HG02610 (cell line): ENCODE data around the gene HAGH.

ENCODE experiments used
- ATAC-seq: cut with Tn5 transposase; IDR thresholded peaks from one replicate; pipeline ENCODE4 v1.9.1; 2021; ENCODE audit warnings: mild to moderate bottlenecking, moderate library complexity; ENCODE audit not compliant: unreplicated experiment

HAGH gene

DNA sequence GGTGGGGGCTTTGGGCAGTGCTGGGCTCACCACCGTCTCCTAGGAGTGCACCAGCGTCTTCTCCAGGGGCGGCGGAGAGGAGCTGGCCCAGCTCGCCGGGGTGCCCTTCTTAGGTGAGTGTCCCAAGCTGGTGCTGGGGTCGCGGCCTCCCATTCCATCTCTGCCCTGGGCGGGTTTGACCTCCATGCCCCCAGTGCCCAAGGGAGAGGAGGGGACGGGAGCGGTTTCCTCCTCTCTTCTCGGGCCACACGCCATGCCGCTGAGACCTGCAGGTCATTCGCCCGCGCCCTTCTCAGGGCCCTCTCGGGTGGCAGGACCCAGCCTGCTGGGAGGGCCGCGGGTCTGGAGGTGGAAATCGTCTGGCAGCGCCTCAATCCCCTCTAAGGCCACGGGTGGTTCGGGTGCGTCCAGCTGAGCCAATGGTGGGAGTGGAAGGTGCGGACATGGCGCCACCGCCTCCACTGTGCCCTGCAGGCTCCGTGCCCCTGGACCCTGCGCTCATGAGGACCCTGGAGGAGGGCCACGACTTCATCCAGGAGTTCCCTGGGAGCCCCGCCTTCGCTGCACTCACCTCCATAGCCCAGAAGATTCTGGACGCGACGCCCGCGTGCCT, 38.4 kb downstream of the HAGH start:
- ATAC-seq: no peak

DNA sequence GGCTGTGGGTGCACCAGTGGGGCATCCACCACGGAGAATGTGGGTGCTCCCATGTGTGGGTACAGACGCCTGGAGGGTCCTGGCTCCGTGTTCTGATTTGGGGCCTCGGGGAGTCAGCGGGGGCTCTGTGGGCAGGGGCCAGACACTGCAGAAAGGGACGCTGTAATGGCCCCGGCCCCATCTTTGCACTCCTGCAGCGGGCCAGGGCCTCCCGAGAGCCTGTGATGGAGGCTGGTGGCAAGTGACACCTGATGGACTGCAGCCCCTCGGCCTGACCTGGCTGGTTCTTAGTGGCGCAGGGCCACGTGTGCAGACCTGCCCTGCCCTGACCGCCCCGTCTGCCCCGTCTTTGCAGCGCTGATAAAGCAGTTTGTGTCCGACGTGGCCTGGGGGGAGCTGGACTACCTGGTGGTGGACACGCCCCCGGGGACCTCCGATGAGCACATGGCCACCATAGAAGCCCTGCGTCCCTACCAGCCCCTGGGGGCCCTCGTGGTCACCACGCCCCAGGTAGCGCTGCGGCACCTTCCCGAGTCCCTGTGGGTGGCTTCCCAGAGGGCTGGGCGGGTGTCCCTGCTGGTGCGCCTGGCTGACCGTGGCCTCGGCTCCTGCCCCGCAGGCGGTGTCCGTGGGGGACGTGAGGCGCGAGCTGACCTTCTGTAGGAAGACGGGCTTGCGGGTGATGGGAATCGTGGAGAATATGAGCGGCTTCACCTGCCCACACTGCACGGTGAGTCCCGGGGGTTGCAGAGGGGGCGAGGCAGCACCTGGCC, 39.1 kb downstream of the HAGH start:
- ATAC-seq: no peak

DNA sequence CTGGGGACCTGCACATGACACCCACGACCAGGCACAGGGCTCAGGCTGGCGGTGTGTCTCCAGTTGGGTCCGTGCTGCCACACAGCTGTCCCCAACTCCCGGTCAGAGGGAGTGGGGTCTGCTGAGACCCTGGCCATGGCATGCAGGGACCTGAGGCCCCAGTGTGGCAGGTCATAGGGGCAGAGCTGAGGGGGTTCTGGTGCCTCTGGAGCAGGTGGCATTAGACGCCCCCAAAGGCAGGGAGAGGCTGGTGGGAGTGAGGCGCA, 39.6 kb downstream of the HAGH start:
- ATAC-seq: no peak

DNA sequence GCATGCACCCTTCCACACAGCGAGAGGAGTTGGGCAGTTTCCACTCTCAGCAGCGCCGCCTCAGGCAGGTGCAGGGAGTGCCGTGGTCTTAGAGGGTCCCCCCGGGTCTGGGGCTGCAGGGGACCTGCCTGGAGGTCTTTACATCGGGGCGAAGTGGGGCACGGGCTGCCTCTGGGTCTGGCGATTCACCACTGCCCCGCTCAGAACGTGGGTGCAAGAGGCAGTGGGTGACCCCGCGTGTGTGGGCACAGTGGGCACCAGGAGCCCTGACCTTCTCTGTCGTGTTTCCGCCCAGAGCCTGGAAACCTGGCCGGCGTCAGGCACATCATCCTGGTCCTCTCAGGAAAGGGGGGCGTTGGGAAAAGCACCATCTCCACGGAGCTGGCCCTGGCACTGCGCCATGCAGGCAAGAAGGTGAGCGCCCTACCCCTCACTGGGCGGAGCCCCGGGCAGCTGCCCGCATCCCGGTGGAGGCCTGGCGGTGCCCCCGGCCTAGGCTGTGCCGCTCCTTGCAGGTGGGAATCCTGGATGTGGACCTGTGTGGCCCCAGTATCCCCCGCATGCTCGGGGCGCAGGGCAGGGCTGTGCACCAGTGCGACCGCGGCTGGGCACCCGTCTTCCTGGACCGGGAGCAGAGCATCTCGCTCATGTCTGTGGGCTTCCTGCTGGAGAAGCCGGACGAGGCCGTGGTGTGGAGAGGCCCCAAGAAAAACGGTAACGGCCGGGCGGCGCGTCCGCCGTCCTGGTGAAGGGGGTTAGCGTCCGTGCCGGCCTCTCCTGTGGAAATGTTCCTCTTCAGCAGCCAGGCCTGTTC, 40.2 kb downstream of the HAGH start:
- ATAC-seq: no peak

DNA sequence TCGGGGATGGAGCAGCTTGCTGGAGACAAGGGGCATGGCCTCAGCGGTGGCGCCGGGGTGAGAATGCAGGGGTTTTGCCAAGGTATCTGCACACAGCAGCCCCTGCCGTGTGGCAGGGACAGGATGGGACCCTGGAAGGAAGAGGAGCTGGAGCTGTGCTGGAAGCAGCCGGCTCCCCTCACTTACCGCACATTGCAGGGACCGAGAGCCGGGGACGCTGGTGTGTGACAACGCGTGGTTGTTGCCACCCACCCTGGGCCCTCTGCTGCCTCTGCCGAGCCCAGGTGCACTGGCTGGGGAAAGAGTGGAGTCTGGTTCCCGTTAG, 40.8 kb downstream of the HAGH start:
- ATAC-seq: no peak

DNA sequence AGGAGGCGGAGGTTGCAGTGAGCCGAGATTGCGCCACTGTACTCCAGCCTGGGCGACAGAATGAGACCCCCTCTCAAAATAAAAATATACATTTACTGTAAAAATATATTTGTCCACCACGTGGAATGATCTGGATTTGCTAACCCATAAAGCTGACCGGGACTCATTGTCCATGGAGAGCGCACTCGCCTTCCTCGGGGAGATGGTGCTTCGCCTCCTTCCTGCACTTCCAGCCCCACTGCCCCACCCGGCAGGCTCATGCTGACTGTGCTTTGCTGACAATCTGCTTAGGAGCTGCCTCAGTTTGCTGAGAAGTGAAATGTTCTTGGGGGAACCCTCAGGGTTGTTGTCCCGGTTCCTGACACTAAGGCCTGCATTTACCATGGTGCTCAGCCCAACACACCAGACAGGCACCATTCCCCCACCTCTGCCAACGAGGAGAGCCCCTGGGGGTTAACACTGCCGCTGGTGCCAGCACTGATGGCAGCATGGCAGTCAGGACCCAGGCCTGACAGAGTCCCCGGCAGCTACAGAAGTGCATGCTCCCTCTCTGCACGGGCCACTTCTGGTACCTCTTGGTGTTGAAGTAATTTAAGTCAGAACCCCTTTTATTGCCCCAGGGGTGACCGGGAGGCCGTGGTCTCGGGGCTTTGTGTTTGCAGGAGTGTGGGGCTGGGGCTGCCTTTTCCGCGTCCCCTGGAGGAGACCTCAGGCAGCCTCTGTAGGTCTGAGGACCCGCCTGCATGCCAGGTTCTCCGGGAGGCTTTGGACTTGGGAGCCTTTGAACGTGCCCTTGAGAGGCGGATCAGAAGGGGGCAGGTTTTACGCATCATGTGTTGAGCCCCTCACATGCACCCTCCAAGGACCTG, 41.4 kb downstream of the HAGH start:
- ATAC-seq: no peak

DNA sequence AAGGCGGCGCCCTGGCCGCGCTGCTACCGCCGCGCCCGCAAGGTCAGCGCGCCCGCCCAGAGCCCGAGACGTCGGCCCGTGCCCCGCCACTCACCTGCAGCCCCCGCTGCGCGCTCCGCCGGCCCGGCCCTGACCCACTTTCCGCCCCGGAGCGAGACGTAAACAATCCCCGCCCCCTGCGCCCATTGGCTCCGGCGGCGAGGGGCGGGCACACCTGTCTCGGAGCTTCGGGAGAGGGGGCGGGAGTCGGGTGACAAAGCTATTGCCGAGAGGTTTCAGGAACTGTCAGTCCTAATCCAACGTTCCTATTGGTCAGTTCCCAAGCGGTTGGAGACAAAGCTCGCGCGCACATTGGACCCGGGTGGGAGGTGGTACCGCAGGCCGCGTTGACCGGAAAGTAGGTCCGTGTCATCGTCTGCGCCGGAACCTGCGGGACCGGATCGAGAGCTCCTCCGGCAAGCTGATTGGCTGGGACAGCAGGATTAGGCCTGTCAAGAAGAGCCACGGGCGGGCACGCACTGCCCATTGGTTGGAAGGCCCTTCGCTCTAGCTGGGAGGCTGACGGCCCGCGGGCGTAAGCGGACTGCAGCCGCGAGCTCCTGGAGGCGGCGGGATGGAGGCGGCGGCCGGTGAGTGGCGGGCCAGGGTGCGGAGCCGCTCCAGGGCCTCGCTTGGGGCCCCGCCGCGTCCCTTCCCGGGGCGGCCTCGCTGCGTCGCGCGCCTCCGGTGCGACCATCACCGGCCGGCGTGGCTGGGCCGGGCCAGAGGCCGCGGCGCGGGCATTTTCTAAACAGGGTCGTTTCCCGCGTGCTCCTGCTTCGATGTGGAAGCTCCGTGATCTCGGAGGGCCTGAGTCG, 44.0 kb downstream of the HAGH start, which contains the start of the genes NUBP2 and SPSB3:
TSS of gene NUBP2 (plus strand) at position 553 of the 857 bp plus-strand sequence. CDS start at position 614, 61 bp downstream.
TSS of gene SPSB3 (minus strand) at position 164 of the 857 bp plus-strand sequence. CDS start 1,088 bp downstream, outside the sequence.
- peak; percentile 87 for ATAC-seq

DNA sequence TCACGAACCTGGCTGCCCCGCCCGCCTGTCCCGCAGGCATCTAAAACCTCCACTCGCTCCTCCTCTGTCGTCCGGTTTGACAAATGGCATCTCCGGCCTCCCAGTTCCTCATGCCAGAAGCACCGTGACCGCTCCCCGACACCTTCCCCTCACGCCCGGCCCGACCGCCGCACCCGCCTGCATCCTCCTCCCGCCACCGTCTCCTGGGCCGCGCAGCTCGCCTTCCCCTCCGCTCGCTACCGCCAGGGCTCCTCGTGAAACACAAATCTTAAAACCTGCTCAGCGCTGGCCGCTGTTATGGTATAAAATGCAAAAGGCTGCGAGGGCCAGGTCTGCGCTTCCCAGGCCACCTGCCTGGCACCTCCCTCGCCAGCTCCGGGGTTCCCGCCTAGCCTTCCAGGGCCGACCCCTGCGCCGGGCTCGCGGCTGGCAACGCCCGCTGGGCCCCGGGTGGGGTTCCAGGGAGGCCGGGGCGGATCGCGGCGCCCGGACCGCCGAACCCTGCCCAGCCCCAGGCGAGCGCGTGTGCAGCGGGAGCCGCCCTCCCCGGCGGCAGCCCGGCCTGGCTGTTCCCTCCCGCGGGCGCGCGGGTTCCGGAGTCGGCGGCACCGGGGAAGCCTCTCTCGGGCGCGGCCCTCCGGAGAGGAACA, 44.7 kb downstream of the HAGH start:
- ATAC-seq: peak; percentile 4

DNA sequence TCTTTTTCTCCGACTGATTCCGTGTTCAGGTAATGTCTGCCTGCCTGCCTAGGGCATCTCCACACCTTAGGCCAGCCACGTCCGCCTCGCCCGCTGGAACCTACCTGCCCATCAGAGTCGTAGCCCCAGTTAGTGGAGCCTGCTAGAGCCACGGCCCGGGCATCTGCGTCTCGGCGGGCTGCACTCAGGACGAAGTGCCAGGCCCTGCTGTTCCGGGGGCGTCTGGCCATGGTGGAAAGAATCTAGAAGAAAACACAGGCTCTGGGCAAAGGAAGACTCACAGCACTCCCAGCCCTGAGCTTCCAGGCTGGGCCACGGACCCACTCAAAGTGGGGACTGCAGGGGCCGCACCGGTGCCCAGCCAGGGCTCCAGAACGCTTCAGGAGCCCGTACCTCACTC, 45.4 kb downstream of the HAGH start:
- ATAC-seq: no peak

DNA sequence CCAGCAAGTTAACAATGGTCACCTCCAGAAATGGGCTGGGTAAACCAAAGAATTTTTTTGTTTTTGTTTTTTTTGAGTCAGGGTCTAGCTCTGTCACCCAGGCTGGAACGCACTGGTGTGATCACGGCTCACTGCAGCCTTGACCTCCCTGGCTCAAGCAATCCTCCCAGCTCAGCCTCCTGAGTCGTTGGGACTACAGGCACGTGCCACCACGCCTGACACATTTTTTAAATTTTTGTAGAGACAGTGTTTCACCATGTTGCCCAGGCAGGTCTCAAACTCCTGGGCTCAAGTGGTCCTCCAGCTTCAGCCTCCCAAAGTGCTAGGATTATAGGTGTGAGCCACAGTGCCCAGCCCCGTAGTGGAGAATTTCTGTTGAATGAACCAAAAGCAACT, 46.0 kb downstream of the HAGH start:
- ATAC-seq: no peak

DNA sequence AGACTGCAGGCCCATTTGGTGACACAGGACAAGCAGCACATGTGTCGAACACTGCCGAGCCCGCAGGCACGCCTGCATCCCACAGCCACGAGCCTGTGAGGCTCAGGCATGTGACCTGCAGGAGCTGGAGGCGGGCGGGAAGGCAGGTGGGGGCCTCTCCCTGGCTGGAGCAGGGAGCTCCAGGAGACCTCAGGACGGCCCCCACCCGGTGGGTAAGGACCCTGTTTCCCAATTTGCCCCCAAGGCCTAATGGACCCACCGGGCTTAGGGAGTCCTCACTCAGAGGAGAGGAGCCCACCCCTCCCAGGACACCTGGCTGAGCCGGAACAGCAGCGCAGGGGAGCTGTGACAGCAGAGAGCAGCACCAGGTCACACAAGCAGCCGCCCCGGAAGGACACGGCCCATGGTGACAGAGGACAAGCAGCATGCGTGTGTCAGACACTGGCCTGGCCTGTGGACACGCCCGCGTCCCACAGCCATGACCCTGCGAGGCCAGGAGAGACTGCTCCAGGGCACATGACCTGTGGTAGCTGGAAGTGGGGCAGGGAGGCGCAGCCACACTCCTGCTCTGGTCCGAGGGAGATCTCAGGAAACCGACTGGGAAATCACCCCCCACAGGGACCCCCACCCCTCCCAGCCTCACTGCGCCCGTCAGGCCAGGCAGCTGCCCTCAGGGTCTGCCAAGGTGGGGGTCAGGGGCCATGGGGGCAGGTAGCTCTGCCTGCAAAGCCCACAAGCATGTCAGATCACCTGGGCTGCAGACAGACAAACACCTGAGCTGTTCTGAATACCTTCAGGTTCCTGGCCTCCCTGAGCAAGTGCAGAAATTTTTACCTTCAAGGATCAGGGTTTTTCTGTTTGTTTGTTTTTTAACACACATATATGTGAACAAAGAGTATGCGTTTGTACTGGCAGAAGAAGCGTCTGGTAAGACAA, 46.6 kb downstream of the HAGH start:
- no peak for ATAC-seq

DNA sequence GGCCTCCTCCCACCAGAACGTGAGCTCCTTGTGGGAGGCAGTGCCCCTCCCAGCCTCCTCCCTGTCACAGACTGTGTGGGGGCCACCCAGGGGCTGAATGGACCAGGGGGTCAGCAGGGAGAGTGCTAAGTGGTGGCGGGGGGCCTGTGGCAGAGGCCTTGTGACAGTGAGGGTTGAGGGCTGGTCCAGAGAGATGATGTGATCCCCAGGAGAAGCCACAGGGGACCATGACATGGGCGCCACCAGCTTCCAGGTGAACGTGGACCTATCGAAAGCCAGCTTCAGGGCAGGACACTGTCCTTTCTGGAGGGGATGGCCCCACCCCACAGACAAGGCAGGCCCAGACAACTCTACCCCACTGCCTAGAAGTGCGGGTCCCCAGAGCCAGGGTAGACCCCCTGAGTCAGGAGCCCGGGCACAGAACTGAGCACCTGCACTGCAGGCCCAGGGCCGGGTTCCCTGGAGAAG, 47.4 kb downstream of the HAGH start:
- no peak for ATAC-seq

DNA sequence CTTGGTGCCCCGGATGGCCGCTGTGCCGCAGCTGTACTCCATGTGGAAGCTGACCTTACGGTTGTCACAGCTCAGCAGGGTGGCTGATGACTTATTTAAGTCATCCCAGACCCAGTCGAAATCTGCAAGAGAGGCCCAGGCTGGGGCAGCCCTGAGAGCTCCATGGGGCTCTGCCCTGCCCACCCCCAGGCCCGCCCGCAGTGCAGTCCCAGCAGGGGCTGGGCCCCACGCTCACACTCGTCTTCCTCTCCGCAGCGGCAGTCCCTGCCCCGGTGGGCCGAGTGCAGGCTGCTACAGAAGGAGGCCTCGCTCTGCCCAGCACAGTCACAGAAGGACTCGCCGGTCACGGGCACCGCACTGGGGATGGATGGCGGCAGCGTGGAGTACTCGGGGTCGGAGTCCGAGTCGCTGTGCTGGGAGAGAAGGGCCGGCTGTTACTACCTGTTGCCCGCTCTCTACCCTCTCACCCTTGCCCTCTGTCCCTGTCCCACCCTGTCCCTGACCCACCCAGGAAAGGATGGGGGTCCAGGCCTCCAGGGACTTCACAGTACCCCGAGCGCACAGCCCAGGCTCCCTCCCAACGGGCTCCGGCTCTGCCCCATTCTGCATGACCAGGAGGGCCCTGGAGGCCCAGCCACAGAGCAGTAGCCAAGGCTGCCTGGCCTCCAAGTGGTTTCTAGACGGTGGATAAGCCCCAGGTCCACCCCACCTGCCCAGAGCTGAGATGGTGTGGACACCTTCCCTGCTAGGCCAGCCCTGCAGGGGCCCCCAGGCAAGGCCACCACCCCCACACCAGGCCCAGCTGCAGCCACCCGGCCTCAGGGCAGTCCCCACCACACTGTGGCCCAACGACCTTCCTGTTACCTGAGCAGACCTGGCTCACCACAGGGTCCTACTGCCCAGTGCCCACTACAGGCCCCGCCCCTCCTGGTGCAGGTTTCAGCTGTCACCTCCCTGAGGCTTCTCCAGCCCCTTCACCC, 48.1 kb downstream of the HAGH start:
- ATAC-seq: no peak

DNA sequence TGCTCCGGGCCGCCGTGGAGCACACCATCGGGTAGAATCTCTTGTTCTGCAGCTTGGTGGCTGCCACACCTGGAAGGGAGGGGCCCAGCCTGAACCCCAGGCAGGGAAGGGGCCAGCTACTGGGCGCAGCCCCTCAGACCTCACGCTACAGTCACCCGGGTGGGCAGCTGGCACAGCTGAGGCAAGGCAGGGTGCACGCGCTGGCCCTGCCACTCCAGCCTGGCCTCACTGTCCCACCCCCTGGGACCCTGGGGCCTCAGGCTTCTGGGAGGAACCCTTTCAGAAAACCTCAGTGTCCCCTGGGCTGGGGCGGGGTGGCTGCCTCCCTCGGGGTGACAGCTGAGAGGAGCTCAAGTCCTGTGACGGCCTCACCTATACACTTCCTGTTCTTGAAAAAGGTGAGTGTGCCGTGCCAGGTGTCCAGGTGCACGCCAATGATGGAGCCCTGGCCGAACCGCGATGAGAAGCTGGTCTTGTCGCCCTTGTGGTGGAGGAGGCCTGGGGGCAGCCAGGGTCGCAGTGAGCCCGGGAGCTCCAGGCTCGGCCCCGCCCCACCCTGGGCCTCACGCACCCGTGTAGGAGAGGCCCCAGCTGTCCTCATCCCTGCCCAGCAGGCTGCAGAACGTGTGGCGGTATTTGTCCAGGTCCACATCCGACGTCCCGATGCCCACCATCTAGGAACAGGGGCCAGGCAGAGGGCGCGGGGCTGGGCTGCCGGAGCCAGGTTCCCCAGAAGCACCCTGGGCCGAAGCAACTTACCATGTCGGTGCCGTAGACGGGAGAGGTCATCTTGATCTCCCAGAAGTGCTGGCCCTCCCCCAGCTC, 49.0 kb downstream of the HAGH start:
- no peak for ATAC-seq

DNA sequence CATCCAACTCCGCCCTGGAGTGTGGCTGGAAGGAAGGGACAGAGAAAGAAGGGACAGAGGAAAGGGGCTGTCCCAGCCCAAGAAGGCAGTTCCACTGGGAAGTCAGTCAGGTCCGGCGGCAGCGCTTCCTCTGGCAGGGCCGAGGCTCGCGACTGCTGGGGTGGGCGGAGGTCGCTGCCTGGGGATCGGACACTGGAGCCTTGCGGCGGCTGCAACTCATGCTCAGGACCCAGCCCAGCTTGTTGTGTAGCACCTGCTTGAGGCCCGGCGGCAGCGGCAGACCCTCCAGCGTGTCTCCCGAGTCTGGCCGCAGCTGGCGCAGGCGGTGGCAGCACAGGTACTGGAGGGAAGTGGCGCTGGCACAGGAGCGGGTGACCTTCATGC, 49.6 kb downstream of the HAGH start:
- ATAC-seq: no peak

DNA sequence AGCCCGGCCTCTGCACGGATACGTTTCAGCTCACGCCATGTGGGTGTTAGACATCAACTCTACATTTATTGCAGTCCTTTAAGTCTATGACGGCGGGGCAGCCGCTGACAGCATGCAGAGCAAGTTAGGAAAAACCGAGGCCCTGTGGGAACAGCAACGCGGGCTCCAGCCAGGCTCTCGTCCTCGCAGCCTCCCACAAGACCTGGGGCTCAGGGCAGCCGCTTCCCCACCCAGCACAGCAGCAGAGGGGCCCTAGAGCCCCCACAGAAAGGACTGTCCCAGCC, 50.0 kb downstream of the HAGH start:
- no peak for ATAC-seq
